ENCODE results near the gene CTNNBL1. TPM values are rescaled to one million over a fixed set of nuclear protein-coding genes. Genes with fewer than 3 reads are reported as not detected.

Gene CTNNBL1
- total and polyA plus RNA-seq, 2 donors (not counting 3 experiments of a cell fraction or from before 2014, with no cell fraction given) = 20.8 to 60.2 TPM

- no peaks in the 10 kb centered on the region for H3K9me1 ChIP-seq (replicated peaks; ENCODE audit: control insufficient read depth, extremely low read depth, insufficient read depth, low read length)
- POLR2A ChIA-PET = no interaction called here
- H3K4me2 ChIP-seq (ENCODE audit: insufficient read depth, low read length) = no peak overlapping the region
- H3K27ac ChIP-seq (ENCODE audit: insufficient read depth, low read depth, low read length) = no peak overlapping the region
- H3K36me3 ChIP-seq (ENCODE audit: control insufficient read depth in 2 of 2, extremely low read depth in 1 of 2, insufficient read depth in 2 of 2, low read length in 2 of 2) = peaks cover 0 to 3% of the 10 kb centered on the region in 2 experiments
- H3K79me2 ChIP-seq (ENCODE audit: control insufficient read depth, insufficient read depth, low read length) = no peaks in the 10 kb centered on the region
- no peak overlapping the region for H2AFZ ChIP-seq (ENCODE audit: low read depth, low read length)
- no peak for DNase-seq (ENCODE audit: low read depth, low spot score)
- TF ChIP-seq, protein P1, sequence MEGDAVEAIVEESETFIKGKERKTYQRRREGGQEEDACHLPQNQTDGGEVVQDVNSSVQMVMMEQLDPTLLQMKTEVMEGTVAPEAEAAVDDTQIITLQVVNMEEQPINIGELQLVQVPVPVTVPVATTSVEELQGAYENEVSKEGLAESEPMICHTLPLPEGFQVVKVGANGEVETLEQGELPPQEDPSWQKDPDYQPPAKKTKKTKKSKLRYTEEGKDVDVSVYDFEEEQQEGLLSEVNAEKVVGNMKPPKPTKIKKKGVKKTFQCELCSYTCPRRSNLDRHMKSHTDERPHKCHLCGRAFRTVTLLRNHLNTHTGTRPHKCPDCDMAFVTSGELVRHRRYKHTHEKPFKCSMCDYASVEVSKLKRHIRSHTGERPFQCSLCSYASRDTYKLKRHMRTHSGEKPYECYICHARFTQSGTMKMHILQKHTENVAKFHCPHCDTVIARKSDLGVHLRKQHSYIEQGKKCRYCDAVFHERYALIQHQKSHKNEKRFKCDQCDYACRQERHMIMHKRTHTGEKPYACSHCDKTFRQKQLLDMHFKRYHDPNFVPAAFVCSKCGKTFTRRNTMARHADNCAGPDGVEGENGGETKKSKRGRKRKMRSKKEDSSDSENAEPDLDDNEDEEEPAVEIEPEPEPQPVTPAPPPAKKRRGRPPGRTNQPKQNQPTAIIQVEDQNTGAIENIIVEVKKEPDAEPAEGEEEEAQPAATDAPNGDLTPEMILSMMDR (IDR thresholded peaks at IDR 0.05; ENCODE audit: extremely low read depth in 1 of 2, insufficient read depth in 1 of 2, low read depth in 1 of 2, low read length in 2 of 2) = no peak
- H3K4me3 ChIP-seq (replicated peaks in 1 of 3; ENCODE audit: insufficient read depth in 1 of 3, low read depth in 1 of 3, low read length in 3 of 3) = no peak overlapping the region
- FAIRE-seq = no peak
- intact Hi-C loops (cut with micrococcal nuclease) (no loop called here), dilution Hi-C loops (cut with MboI; ENCODE audit: extremely low pct_ligation_motif_present, low sequenced_read_pairs) (no loop called here)
- H3K9me3 ChIP-seq (replicated peaks; ENCODE audit: control insufficient read depth, insufficient read depth, low read length) = no peaks in the 10 kb centered on the region
- H3K27me3 ChIP-seq (ENCODE audit: control insufficient read depth in 2 of 2, insufficient read depth in 2 of 2, low read length in 2 of 2) = no peaks in the 10 kb centered on the region
- BruUV-seq (replicated peaks) = no TSS peak
- H4K20me1 ChIP-seq (replicated peaks; ENCODE audit: control insufficient read depth, extremely low read depth, insufficient read depth, low read length) = no peaks in the 10 kb centered on the region
- no peaks in the 10 kb centered on the region for H3K4me1 ChIP-seq (ENCODE audit: control insufficient read depth, extremely low read depth, insufficient read depth, low read length)
- H3K9ac ChIP-seq (replicated peaks; ENCODE audit: extremely low read depth, insufficient read depth, low read length) = no peak overlapping the region
- CTCF ChIA-PET = no interaction called here
These were observed 152.7 kb downstream of the CTNNBL1 start for GRCh38 chr20:37846573-37846972.

GRCh38 chr20:37848706-37849105, 154.9 kb downstream of the CTNNBL1 start:
- intact Hi-C loops (cut with micrococcal nuclease) (no loop called here), dilution Hi-C loops (cut with MboI; ENCODE audit: extremely low pct_ligation_motif_present, low sequenced_read_pairs) (no loop called here)
- POLR2A ChIA-PET = no interaction called here
- Histone ChIP-seq H3K9me1 (replicated peaks; ENCODE audit: control insufficient read depth, extremely low read depth, insufficient read depth, low read length) (no peaks in the 10 kb centered on the region), H3K4me1 (ENCODE audit: control insufficient read depth, extremely low read depth, insufficient read depth, low read length) (no peaks in the 10 kb centered on the region), H4K20me1 (replicated peaks; ENCODE audit: control insufficient read depth, extremely low read depth, insufficient read depth, low read length) (no peaks in the 10 kb centered on the region), H3K9me3 (replicated peaks; ENCODE audit: control insufficient read depth, insufficient read depth, low read length) (no peaks in the 10 kb centered on the region), H3K79me2 (ENCODE audit: control insufficient read depth, insufficient read depth, low read length) (no peaks in the 10 kb centered on the region), H2AFZ (ENCODE audit: low read depth, low read length) (no peak overlapping the region), H3K36me3 (ENCODE audit: control insufficient read depth in 2 of 2, extremely low read depth in 1 of 2, insufficient read depth in 2 of 2, low read length in 2 of 2) (no peaks in the 10 kb centered on the region), H3K9ac (replicated peaks; ENCODE audit: extremely low read depth, insufficient read depth, low read length) (no peak overlapping the region), H3K4me2 (ENCODE audit: insufficient read depth, low read length) (no peak overlapping the region), H3K27ac (ENCODE audit: insufficient read depth, low read depth, low read length) (no peak overlapping the region), H3K4me3 (replicated peaks in 1 of 3; ENCODE audit: insufficient read depth in 1 of 3, low read depth in 1 of 3, low read length in 3 of 3) (no peak overlapping the region), H3K27me3 (ENCODE audit: control insufficient read depth in 2 of 2, insufficient read depth in 2 of 2, low read length in 2 of 2) (no peaks in the 10 kb centered on the region)
- no peak for TF ChIP-seq POLR2AphosphoS5 (IDR thresholded peaks at IDR 0.05; ENCODE audit: insufficient read depth, low read depth, low read length)
- no peak for TF ChIP-seq JUN (IDR thresholded peaks at IDR 0.05; ENCODE audit: borderline replicate concordance, insufficient read depth, insufficient read length, low read depth)
- no peak for TF ChIP-seq MYC (IDR thresholded peaks at IDR 0.05; ENCODE audit: low read depth, low read length)
- TF ChIP-seq EZH2 (IDR thresholded peaks at IDR 0.05; ENCODE audit: borderline replicate concordance, low read depth, low read length, severe bottlenecking) = no peak
- no peak for TF ChIP-seq GATA2 (IDR thresholded peaks at IDR 0.05; ENCODE audit: insufficient read depth, insufficient read length, low read depth, low read length)
- TF ChIP-seq FOS (IDR thresholded peaks at IDR 0.05; ENCODE audit: borderline replicate concordance, insufficient read depth, low read length) = no peak
- TF ChIP-seq, protein P1 (IDR thresholded peaks at IDR 0.05; ENCODE audit: extremely low read depth in 1 of 2, insufficient read depth in 1 of 2, low read depth in 1 of 2, low read length in 2 of 2) = no peak
- TF ChIP-seq, protein P2, sequence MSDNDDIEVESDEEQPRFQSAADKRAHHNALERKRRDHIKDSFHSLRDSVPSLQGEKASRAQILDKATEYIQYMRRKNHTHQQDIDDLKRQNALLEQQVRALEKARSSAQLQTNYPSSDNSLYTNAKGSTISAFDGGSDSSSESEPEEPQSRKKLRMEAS (IDR thresholded peaks at IDR 0.05; ENCODE audit: insufficient read depth, insufficient read length) = no peak
- FAIRE-seq (no peak), DNase-seq (ENCODE audit: low read depth, low spot score) (no peak)
- CTCF ChIA-PET = interaction anchor here (2.0 kb wide), 1 partner anchor 12 kb away, joined by 6 read pairs; no protein-coding TSS in a partner anchor
- no TSS peak for BruUV-seq (replicated peaks)
